AG04449 (cell line): ENCODE data around the gene NOL7.

Source experiments
- CTCF ChIA-PET: fragments of 350-600 bp; formaldehyde crosslinking; extraction: SDS; loops from one replicate; lab custom pipeline; 2021; ENCODE audit warnings: antibody characterized with exemption; lab: Yijun Ruan, JAX
- POLR2A ChIA-PET: fragments of 400-600, 350-600 bp; formaldehyde crosslinking; extraction: SDS; loops from one replicate; lab custom pipeline; 2020; ENCODE audit warnings: antibody characterized with exemption, inconsistent platforms; lab: Yijun Ruan, JAX
- DNase-seq: peaks from one replicate; pipeline ENCODE4 v3.0.0-alpha.2; 2010; ENCODE audit warnings: low read depth, low spot score
- H3K4me3 ChIP-seq: 2 replicates; pipeline ENCODE4 v1.5.1; 2011; ENCODE audit warnings: low read depth, mild to moderate bottlenecking, control low read depth, low read length
- TF ChIP-seq, protein P1 (sequence below): IDR thresholded peaks from one replicate; pipeline ENCODE4 v1.5.1; 2011; ENCODE audit warnings: mild to moderate bottlenecking, moderate library complexity, low read length, control low read depth, inconsistent platforms; ENCODE audit not compliant: insufficient read depth; ENCODE audit errors: missing control alignments

Gene NOL7

DNA sequence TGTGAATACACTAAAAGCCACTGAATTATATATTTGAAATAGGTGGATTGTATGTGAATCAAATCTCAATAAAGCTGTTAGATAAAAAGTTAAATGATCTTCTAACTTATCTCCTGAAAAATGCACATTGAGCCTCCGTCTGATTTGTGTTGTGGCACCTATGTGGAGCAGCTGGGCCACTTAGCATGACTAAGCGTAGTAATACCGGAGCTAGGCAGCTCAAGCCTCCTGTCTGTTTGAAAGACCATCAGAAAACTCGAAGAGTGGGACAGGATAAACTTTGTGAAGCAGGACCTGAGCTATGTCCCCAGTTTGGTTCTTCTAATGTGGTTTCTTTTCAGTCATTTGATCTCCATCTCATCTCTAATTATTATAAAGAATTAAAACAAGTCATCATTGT is 11.0 kb upstream of the NOL7 start:
- no peak for DNase-seq
- CTCF ChIA-PET, result interaction anchor here (1.0 to 3.9 kb wide), 2 partner anchors 11 to 146 kb away, joined by 3 to 19 read pairs; partner anchors contain the start of gene NOL7

GRCh38 chr6:13604546-13605416 is 10.4 kb upstream of the NOL7 start:
- CTCF ChIA-PET, result interaction anchor here (1.0 to 3.9 kb wide), 3 partner anchors 10 to 145 kb away, joined by 3 to 19 read pairs (median 12); partner anchors contain the start of gene NOL7
- H3K4me3 ChIP-seq, result no peak overlapping the region
- POLR2A ChIA-PET, result no interaction called here
- TF ChIP-seq, protein P1, sequence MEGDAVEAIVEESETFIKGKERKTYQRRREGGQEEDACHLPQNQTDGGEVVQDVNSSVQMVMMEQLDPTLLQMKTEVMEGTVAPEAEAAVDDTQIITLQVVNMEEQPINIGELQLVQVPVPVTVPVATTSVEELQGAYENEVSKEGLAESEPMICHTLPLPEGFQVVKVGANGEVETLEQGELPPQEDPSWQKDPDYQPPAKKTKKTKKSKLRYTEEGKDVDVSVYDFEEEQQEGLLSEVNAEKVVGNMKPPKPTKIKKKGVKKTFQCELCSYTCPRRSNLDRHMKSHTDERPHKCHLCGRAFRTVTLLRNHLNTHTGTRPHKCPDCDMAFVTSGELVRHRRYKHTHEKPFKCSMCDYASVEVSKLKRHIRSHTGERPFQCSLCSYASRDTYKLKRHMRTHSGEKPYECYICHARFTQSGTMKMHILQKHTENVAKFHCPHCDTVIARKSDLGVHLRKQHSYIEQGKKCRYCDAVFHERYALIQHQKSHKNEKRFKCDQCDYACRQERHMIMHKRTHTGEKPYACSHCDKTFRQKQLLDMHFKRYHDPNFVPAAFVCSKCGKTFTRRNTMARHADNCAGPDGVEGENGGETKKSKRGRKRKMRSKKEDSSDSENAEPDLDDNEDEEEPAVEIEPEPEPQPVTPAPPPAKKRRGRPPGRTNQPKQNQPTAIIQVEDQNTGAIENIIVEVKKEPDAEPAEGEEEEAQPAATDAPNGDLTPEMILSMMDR, result no peak
- DNase-seq, result no peak

More for the DNA sequence above, 11.0 kb upstream of the NOL7 start:
- no peak overlapping the region for H3K4me3 ChIP-seq
- TF ChIP-seq, protein P1, result no peak
- POLR2A ChIA-PET, result no interaction called here

GRCh38 chr6:13605634-13606033 is 9.5 kb upstream of the NOL7 start:
- TF ChIP-seq, protein P1, result no peak
- no peak overlapping the region for H3K4me3 ChIP-seq
- POLR2A ChIA-PET, result interaction anchor here (1.3 kb wide), 1 partner anchor 9 kb away, joined by 6 read pairs; the partner anchor contains the start of gene NOL7
- DNase-seq, result no peak
- CTCF ChIA-PET, result interaction anchor here (2.1 to 3.9 kb wide), 2 partner anchors 9 to 30 kb away, joined by 12 to 19 read pairs; partner anchors contain the start of gene NOL7

GRCh38 chr6:13611715-13612114 is 3.4 kb upstream of the NOL7 start:
- ChIA-PET CTCF (interaction anchor here (1.4 kb wide), 1 partner anchor 280 kb away, joined by 3 read pairs; no protein-coding TSS in a partner anchor), POLR2A (no interaction called here)
- H3K4me3 ChIP-seq, result no peak overlapping the region
- TF ChIP-seq, protein P1, result no peak
- no peak for DNase-seq

- POLR2A ChIA-PET, result no interaction called here
- DNase-seq, result no peak
- TF ChIP-seq, protein P1, result no peak
- CTCF ChIA-PET, result interaction anchor here (1.2 to 5.8 kb wide), 3 partner anchors 18 to 284 kb away, joined by 3 to 78 read pairs (median 3); no protein-coding TSS in a partner anchor
- no peak overlapping the region for H3K4me3 ChIP-seq
These were observed 2.0 kb upstream of the NOL7 start for GRCh38 chr6:13613029-13613594.
